22Rv1 (cell line): ENCODE measurements around the gene CELF2.

Experiments
- ZFX ChIP-seq: fragments of 450-650 bp; IDR thresholded peaks from 2 replicates; pipeline ENCODE4 v1.6.1; 2017; ENCODE audit warnings: antibody characterized with exemption, borderline replicate concordance
- TF ChIP-seq, protein P1 (sequence below): fragments of 450-650 bp; IDR thresholded peaks from 2 replicates; pipeline ENCODE4 v1.5.1; 2017; ENCODE audit warnings: mild to moderate bottlenecking

DNA sequence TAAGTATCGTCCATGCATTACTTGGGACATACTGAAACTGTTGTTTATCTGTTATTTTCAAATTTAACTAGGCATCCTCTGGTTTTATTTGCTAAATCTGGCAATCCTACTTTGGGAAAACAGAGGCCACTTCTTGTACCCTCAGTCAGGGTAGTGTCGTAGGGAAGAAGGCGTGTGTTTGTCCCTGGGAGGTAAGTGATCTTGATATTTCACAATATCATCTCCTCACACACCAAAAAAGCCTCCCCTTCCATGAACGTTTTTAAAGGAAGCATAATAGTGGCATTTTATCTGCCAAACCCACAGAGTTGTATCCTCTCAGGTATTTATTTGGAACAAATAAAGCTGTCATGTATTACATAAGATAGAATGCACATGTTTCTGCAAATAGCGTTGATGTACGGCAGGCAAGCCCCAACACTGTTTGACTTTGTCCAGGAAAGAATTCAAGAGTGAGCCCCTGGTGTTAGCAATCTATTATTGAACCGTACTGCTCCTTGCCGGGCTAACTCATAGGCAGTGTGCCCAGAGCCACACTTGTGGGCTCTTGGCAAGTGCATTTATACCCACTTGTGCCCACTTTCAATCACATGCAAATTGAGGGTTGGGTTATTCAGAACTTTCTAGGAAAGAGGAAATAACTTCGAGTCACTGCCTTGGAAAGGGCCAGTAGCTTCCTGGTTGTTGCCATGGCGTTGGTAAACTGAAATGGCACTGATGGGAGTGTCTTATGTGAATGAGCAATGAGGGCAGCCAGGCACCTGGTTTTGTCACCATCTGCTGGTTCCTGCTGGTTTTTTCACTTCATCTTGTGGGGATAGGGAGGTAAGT, 327.8 kb downstream of the CELF2 start:
- TF ChIP-seq, protein P1, sequence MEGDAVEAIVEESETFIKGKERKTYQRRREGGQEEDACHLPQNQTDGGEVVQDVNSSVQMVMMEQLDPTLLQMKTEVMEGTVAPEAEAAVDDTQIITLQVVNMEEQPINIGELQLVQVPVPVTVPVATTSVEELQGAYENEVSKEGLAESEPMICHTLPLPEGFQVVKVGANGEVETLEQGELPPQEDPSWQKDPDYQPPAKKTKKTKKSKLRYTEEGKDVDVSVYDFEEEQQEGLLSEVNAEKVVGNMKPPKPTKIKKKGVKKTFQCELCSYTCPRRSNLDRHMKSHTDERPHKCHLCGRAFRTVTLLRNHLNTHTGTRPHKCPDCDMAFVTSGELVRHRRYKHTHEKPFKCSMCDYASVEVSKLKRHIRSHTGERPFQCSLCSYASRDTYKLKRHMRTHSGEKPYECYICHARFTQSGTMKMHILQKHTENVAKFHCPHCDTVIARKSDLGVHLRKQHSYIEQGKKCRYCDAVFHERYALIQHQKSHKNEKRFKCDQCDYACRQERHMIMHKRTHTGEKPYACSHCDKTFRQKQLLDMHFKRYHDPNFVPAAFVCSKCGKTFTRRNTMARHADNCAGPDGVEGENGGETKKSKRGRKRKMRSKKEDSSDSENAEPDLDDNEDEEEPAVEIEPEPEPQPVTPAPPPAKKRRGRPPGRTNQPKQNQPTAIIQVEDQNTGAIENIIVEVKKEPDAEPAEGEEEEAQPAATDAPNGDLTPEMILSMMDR, result no peak
- no peak for TF ChIP-seq ZFX
